MM.1S (cell line): ENCODE results near the gene ZBTB32.

Experiments used
- DNase-seq: peaks from one replicate; pipeline ENCODE4 v3.0.0-alpha.2; 2015
- H2AFZ ChIP-seq: fragments of 300-600 bp; sonication (generic); 2 replicates; pipeline ENCODE4 v1.6.0; 2016; ENCODE audit warnings: antibody characterized with exemption, low read length
- H3F3A ChIP-seq: fragments of 300-600 bp; sonication (generic); 2 replicates; pipeline ENCODE4 v1.6.1; 2016; ENCODE audit warnings: mild to moderate bottlenecking, antibody characterized with exemption, low read length, moderate library complexity, mixed read lengths; ENCODE audit not compliant: insufficient read depth
- H3K27ac ChIP-seq: fragments of 300-600 bp; sonication (generic); 2 replicates; pipeline ENCODE4 v1.5.1; 2016; ENCODE audit warnings: mild to moderate bottlenecking, low read length
- H3K27me3 ChIP-seq: fragments of 300-600 bp; sonication (generic); replicated peaks from 2 replicates; pipeline ENCODE4 v1.6.0; 2016; ENCODE audit warnings: low read length; ENCODE audit not compliant: insufficient read depth
- H3K36me3 ChIP-seq: fragments of 300-600 bp; sonication (generic); replicated peaks from 2 replicates; pipeline ENCODE4 v1.6.1; 2016; ENCODE audit warnings: mild to moderate bottlenecking, low read length, mixed read lengths; ENCODE audit not compliant: insufficient read depth
- H3K4me1 ChIP-seq: fragments of 300-600 bp; sonication (generic); 2 replicates; pipeline ENCODE4 v1.6.1; 2016; ENCODE audit warnings: low read length, mixed read lengths
- H3K4me2 ChIP-seq: fragments of 300-600 bp; sonication (generic); 2 replicates; pipeline ENCODE4 v1.6.0; 2016; ENCODE audit warnings: low read depth, low read length
- H3K4me3 ChIP-seq: fragments of 300-600 bp; sonication (generic); 2 replicates; pipeline ENCODE4 v1.5.1; 2016; ENCODE audit warnings: low read length, mixed read lengths
- H3K79me2 ChIP-seq: fragments of 300-600 bp; sonication (generic); 2 replicates; pipeline ENCODE4 v1.6.1; 2016; ENCODE audit warnings: mixed run types, low read length, mixed read lengths
- H3K9ac ChIP-seq: fragments of 300-600 bp; sonication (generic); 2 replicates; pipeline ENCODE4 v1.6.1; 2016; ENCODE audit warnings: low read length, mixed read lengths
- H3K9me2 ChIP-seq: fragments of 300-600 bp; sonication (generic); replicated peaks from 2 replicates; pipeline ENCODE4 v1.6.1; 2016; ENCODE audit warnings: mild to moderate bottlenecking, low read length, mixed read lengths; ENCODE audit not compliant: insufficient read depth
- H3K9me3 ChIP-seq: fragments of 300-600 bp; sonication (generic); replicated peaks from 2 replicates; pipeline ENCODE4 v1.6.1; 2016; ENCODE audit warnings: mild to moderate bottlenecking, low read length, mixed read lengths; ENCODE audit not compliant: insufficient read depth
- H4K20me1 ChIP-seq: fragments of 300-600 bp; sonication (generic); 2 replicates; pipeline ENCODE4 v1.6.1; 2016; ENCODE audit warnings: mild to moderate bottlenecking, low read length, moderate library complexity, mixed read lengths; ENCODE audit not compliant: insufficient read depth
- CTCF ChIP-seq: fragments of 300-600 bp; sonication (generic); IDR thresholded peaks from 2 replicates; pipeline ENCODE4 v1.5.1; 2016; ENCODE audit warnings: antibody characterized with exemption, low read length, mixed read lengths
- EZH2 ChIP-seq: fragments of 300-600 bp; sonication (generic); optimal IDR thresholded peaks from 2 replicates; pipeline ENCODE3; 2017; ENCODE audit warnings: low read depth, mild to moderate bottlenecking, antibody characterized with exemption, low read length, mixed read lengths
- EZH2phosphoT487 ChIP-seq: fragments of 300-600 bp; sonication (generic); IDR thresholded peaks from 2 replicates; pipeline ENCODE4 v1.6.1; 2018; ENCODE audit warnings: antibody characterized with exemption, low read length

Gene ZBTB32

GRCh38 chr19:35695895-35696422 lies 8.4 kb upstream of the ZBTB32 start:
- Histone ChIP-seq H3K4me1 (0 out of 2 replicates have a peak, but pooled peaks cover 4% of the 10 kb centered on the region), H3K4me2 (no peak overlapping the region), H3K79me2 (no peaks in the 10 kb centered on the region), H3K27me3 (no peaks in the 10 kb centered on the region), H3K4me3 (no peak overlapping the region), H4K20me1 (no peaks in the 10 kb centered on the region), H3K27ac (no peak overlapping the region), H3K36me3 (no peaks in the 10 kb centered on the region), H3K9me2 (no peaks in the 10 kb centered on the region), H3F3A (0 out of 2 replicates have a peak, but pooled peaks cover 6% of the 10 kb centered on the region), H2AFZ (no peak overlapping the region), H3K9ac (no peak overlapping the region), H3K9me3 (no peaks in the 10 kb centered on the region)
- no peak for TF ChIP-seq EZH2phosphoT487
- no peak for DNase-seq

- no peaks in the 10 kb centered on the region for H3K9me2 ChIP-seq
- H3K9me3 ChIP-seq, result no peaks in the 10 kb centered on the region
- H3K27ac ChIP-seq, result peak overlapping the region; percentile 17; the same call in 1 of the 2 replicates
- H3K27me3 ChIP-seq, result no peaks in the 10 kb centered on the region
- 0 out of 2 replicates have a peak, but pooled peaks cover 4% of the 10 kb centered on the region for H3K4me1 ChIP-seq
- DNase-seq, result peak; percentile 70
- peak overlapping the region; percentile 10; the same call in 1 of the 2 replicates for H3K4me2 ChIP-seq
- H3F3A ChIP-seq, result 0 out of 2 replicates have a peak, but pooled peaks cover 6% of the 10 kb centered on the region
- H3K4me3 ChIP-seq, result no peak overlapping the region; the same call in 1 of the 2 replicates
- H2AFZ ChIP-seq, result no peak overlapping the region
- no peaks in the 10 kb centered on the region for H4K20me1 ChIP-seq
- H3K79me2 ChIP-seq, result no peaks in the 10 kb centered on the region
- no peak overlapping the region for H3K9ac ChIP-seq
- TF ChIP-seq CTCF (no peak), EZH2phosphoT487 (no peak), EZH2 (no peak)
- no peaks in the 10 kb centered on the region for H3K36me3 ChIP-seq
Observed at GRCh38 chr19:35696835-35697234, 7.5 kb upstream of the ZBTB32 start.

- Histone ChIP-seq H3K79me2 (no peaks in the 10 kb centered on the region), H3K9me3 (no peaks in the 10 kb centered on the region), H3K4me1 (no peaks in the 10 kb centered on the region), H3K36me3 (no peaks in the 10 kb centered on the region), H3K4me3 (peak overlapping the region; percentile 83), H3K9ac (no peak overlapping the region; the same call in 1 of the 2 replicates), H3K4me2 (peak overlapping the region; percentile 98), H2AFZ (peak overlapping the region; percentile 97), H3K9me2 (no peaks in the 10 kb centered on the region), H3K27ac (no peak overlapping the region), H3F3A (no peaks in the 10 kb centered on the region), H3K27me3 (peaks cover 12% of the 10 kb centered on the region), H4K20me1 (no peaks in the 10 kb centered on the region)
- no peak for TF ChIP-seq EZH2
- TF ChIP-seq EZH2phosphoT487, result no peak
- no peak for TF ChIP-seq CTCF
- DNase-seq, result peak; percentile 98
Observed at GRCh38 chr19:35702223-35703012, 1.9 kb upstream of the ZBTB32 start.

GRCh38 chr19:35703343-35703742 lies 1.0 kb upstream of the ZBTB32 start:
- no peaks in the 10 kb centered on the region for H3K9me3 ChIP-seq
- peaks cover 19% of the 10 kb centered on the region for H3K27me3 ChIP-seq
- TF ChIP-seq EZH2phosphoT487, result no peak
- no peak for TF ChIP-seq CTCF
- no peak for TF ChIP-seq EZH2
- H3K4me2 ChIP-seq, result no peak overlapping the region
- DNase-seq, result no peak
- H3F3A ChIP-seq, result no peaks in the 10 kb centered on the region
- no peaks in the 10 kb centered on the region for H3K4me1 ChIP-seq
- H3K36me3 ChIP-seq, result no peaks in the 10 kb centered on the region
- H3K9ac ChIP-seq, result no peak overlapping the region
- H3K27ac ChIP-seq, result no peak overlapping the region
- H3K4me3 ChIP-seq, result no peak overlapping the region
- no peak overlapping the region for H2AFZ ChIP-seq
- H3K79me2 ChIP-seq, result no peaks in the 10 kb centered on the region
- H3K9me2 ChIP-seq, result no peaks in the 10 kb centered on the region
- H4K20me1 ChIP-seq, result no peaks in the 10 kb centered on the region
